K562 (cell line): Measurements from ENCODE around the gene EIPR1. TPM values are rescaled to one million over a fixed set of nuclear protein-coding genes. Genes with fewer than 3 reads are reported as not detected.

Experiments
- ATAC-seq: fragments of 200-7000 bp; cut with Tn5 transposase; 3 replicates; pipeline ENCODE4 v1.9.1; 2020; ENCODE audit warnings: moderate library complexity
- BruUV-seq: library from RNA; stranded (reverse); fragments of 400-500 nt; replicated peaks from 2 replicates; lab custom pipeline; 2021; lab: Mats Ljungman, UMichigan
- CTCF ChIA-PET: fragments of 300-600 bp; formaldehyde crosslinking; extraction: SDS; loops from one replicate; lab custom pipeline; 2021; ENCODE audit warnings: low intra/inter-chr PET ratio; lab: Yijun Ruan, JAX
- POLR2A ChIA-PET: fragments of 300-600, 350-650 bp; sonication (Branson Sonifier 250); formaldehyde crosslinking; extraction: SDS; loops from one replicate; lab custom pipeline; 2021; ENCODE audit warnings: antibody characterized with exemption, inconsistent platforms; lab: Yijun Ruan, JAX
- DNase-seq, 4 experiments: peaks; one replicate each; pipeline versions ENCODE4 v3.0.0 to v3.0.0-alpha.2; 2011 to 2018; ENCODE audit warnings: low spot score in 3 of 4, mixed read lengths in 3 of 4; ENCODE audit errors: extremely low read depth in 1 of 4
- FAIRE-seq: peaks from 2 replicates; lab custom pipeline; 2011; peaks lifted over from hg19 to GRCh38; lab: Jason Lieb, UNC
- H2AFZ ChIP-seq: 2 replicates; pipeline ENCODE4 v1.6.0; 2011; ENCODE audit warnings: low read depth, low read length, control low read depth, inconsistent platforms
- H3K27ac ChIP-seq: fragments of 200-600 bp; 3 replicates; pipeline ENCODE4 v1.8.0; 2011; ENCODE audit warnings: low read depth, mild to moderate bottlenecking, control low read depth, inconsistent platforms, low read length, moderate library complexity, mixed read lengths; ENCODE audit errors: extremely low read depth
- H3K27me3 ChIP-seq, 2 experiments: fragments of 300-600 bp in 1 of 2; 2 replicates in 1 of 2; 3 replicates in 1 of 2; pipeline versions ENCODE4 v1.6.0 to v1.8.0; 2011; ENCODE audit warnings: inconsistent platforms in 2 of 2, low read length in 2 of 2, mild to moderate bottlenecking in 1 of 2, mixed read lengths in 1 of 2, moderate library complexity in 1 of 2; ENCODE audit not compliant: control insufficient read depth in 2 of 2, insufficient read depth in 2 of 2
- H3K36me3 ChIP-seq: fragments of 300-600 bp; 3 replicates; pipeline ENCODE4 v1.8.0; 2011; ENCODE audit warnings: mild to moderate bottlenecking, low read length, inconsistent platforms; ENCODE audit not compliant: control insufficient read depth, insufficient read depth
- H3K4me1 ChIP-seq, 2 experiments: fragments of 200-600 bp in 1 of 2; replicated peaks in 1 of 2; 2 replicates in 1 of 2; 3 replicates in 1 of 2; pipeline versions ENCODE4 v1.5.1 to v1.8.0; 2011; ENCODE audit warnings: inconsistent platforms in 2 of 2, low read length in 2 of 2, mild to moderate bottlenecking in 1 of 2, mixed read lengths in 1 of 2, moderate library complexity in 1 of 2; ENCODE audit not compliant: control insufficient read depth in 2 of 2, insufficient read depth in 2 of 2
- H3K4me2 ChIP-seq: 2 replicates; pipeline ENCODE4 v1.6.1; 2011; ENCODE audit warnings: low read length, control low read depth, inconsistent platforms, mixed read lengths; ENCODE audit not compliant: insufficient read depth
- H3K4me3 ChIP-seq: fragments of 200-600 bp; sonication (generic), shearing (Covaris generic); 2 replicates; pipeline ENCODE4 v1.5.1; 2016; ENCODE audit warnings: control low read depth, inconsistent platforms
- H3K79me2 ChIP-seq: fragments of 200-600 bp; 3 replicates; pipeline ENCODE4 v1.8.0; 2011; ENCODE audit warnings: low read length, inconsistent platforms; ENCODE audit not compliant: control insufficient read depth, insufficient read depth
- H3K9ac ChIP-seq, 2 experiments: 2 replicates each; pipeline versions ENCODE4 v1.6.0 to v1.6.1; 2011; ENCODE audit warnings: low read depth in 2 of 2, low read length in 2 of 2, control low read depth in 1 of 2, inconsistent platforms in 1 of 2, mild to moderate bottlenecking in 1 of 2, mixed read lengths in 1 of 2; ENCODE audit not compliant: insufficient read depth in 1 of 2
- H3K9me1 ChIP-seq: one replicate; pipeline ENCODE4 v1.6.0; 2011; ENCODE audit warnings: inconsistent platforms, mild to moderate bottlenecking, low read length, moderate library complexity; ENCODE audit not compliant: control insufficient read depth, insufficient read depth
- H3K9me3 ChIP-seq: replicated peaks from 2 replicates; pipeline ENCODE4 v1.5.1; 2011; ENCODE audit warnings: low read depth, low read length, inconsistent platforms; ENCODE audit not compliant: control insufficient read depth, insufficient read depth
- H4K20me1 ChIP-seq: replicated peaks from 2 replicates; pipeline ENCODE4 v1.6.1; 2011; ENCODE audit warnings: low read length, inconsistent platforms, mixed read lengths; ENCODE audit not compliant: control insufficient read depth, insufficient read depth
- CBFA2T3 ChIP-seq: fragments of 450-650 bp; IDR thresholded peaks from 2 replicates; pipeline ENCODE4 v1.6.1; 2017
- COPS2 ChIP-seq: fragments of 450-650 bp; conservative IDR thresholded peaks from 2 replicates; pipeline ENCODE4 v1.6.1; 2016; ENCODE audit warnings: mild to moderate bottlenecking, moderate library complexity
- HSF4 ChIP-seq: fragments of 250-450 bp; sonication (Bioruptor Pico); IDR thresholded peaks from 2 replicates; pipeline ENCODE4 v2.1.2; 2022; ENCODE audit warnings: mild to moderate bottlenecking, moderate library complexity, borderline replicate concordance
- MEF2D ChIP-seq: conservative IDR thresholded peaks from 2 replicates; pipeline ENCODE4 v1.6.1; 2016; ENCODE audit warnings: low read depth, missing genetic modification characterization, missing compliant biosample characterization
- NR4A1 ChIP-seq, 2 experiments: fragments of 250-450 bp in 1 of 2; fragments of 450-650 bp in 1 of 2; sonication (Bioruptor Pico) in 1 of 2; IDR thresholded peaks; 2 replicates each; pipeline versions ENCODE4 v1.4.0 to v1.6.1; 2016 to 2020; ENCODE audit warnings: mild to moderate bottlenecking in 2 of 2, missing compliant biosample characterization in 1 of 2, missing genetic modification characterization in 1 of 2, moderate library complexity in 1 of 2
- TAL1 ChIP-seq: fragments of 450-650 bp; IDR thresholded peaks from 2 replicates; pipeline ENCODE4 v1.6.1; 2016; ENCODE audit warnings: mild to moderate bottlenecking
- TBL1XR1 ChIP-seq, 2 experiments: IDR thresholded peaks; 2 replicates each; pipeline ENCODE4 v1.6.1; 2012; ENCODE audit warnings: improper control_type of control experiment in 2 of 2, low read length in 2 of 2, mild to moderate bottlenecking in 1 of 2
- ZKSCAN3 ChIP-seq: fragments of 250-450 bp; sonication (Bioruptor Pico); IDR thresholded peaks from 2 replicates; pipeline ENCODE4 v1.4.0; 2020
- ZNF124 ChIP-seq: sonication (generic); formaldehyde crosslinking; IDR thresholded peaks from 2 replicates; pipeline ENCODE4 v1.8.1; 2022; ENCODE audit warnings: missing genetic modification reagents
- ZNF146 ChIP-seq: IDR thresholded peaks from one replicate; pipeline ENCODE4 v1.6.1; 2018; ENCODE audit warnings: missing compliant biosample characterization; ENCODE audit not compliant: unreplicated experiment
- ZNF398 ChIP-seq: fragments of 250-450 bp; sonication (Bioruptor Pico); IDR thresholded peaks from 2 replicates; pipeline ENCODE4 v1.8.0; 2021; ENCODE audit warnings: moderate library complexity, mild to moderate bottlenecking, inconsistent platforms
- ZNF830 ChIP-seq: fragments of 250-450 bp; sonication (Bioruptor Pico); IDR thresholded peaks from 2 replicates; pipeline ENCODE4 v1.5.0; 2021; ENCODE audit warnings: mild to moderate bottlenecking
- WGBS: fragments of 100-300 bp; shearing (Covaris generic); methylation state at CpG from one replicate; pipeline ENCODE4 v1.1.6; 2016; ENCODE audit warnings: low coverage, mixed read lengths; ENCODE audit not compliant: insufficient coverage; ENCODE audit errors: missing lambda C conversion rate; 5-methylcytosine and 5-hydroxymethylcytosine counted together
- in situ Hi-C: fragments of 300-500 bp; cut with MboI; formaldehyde crosslinking; loops from 4 replicates; pipeline ENCODE4 v1.15.0; 2018; ENCODE audit warnings: inconsistent platforms, mixed read lengths
- intact Hi-C: fragments of 100-400 bp; cut with micrococcal nuclease; formaldehyde crosslinking; loops from 2 replicates; pipeline ENCODE4 v1.14.2; 2022
- polyA plus RNA-seq, 8 experiments: library from polyadenylated mRNA; depleted of rRNA in 4 of 8; stranded (reverse) in 5 of 8; unstranded in 3 of 8; fragments of >200 nt; fragmentation: Nextera tagmentation in 2 of 8; fragmentation: Illumina TruSeq in 1 of 8; extraction: Ambion mirVana in 2 of 8; extraction: Trizol in 1 of 8; gene quantifications; 2 replicates each; pipeline versions ENCODE4 v1.2.1 to v1.2.3, GENCODE V29; 2011 to 2014; ENCODE audit warnings: inconsistent platforms in 1 of 8, missing spikeins in 1 of 8
- total RNA-seq, 7 experiments: library from RNA; depleted of rRNA in 6 of 7; stranded (reverse); fragments of >200 nt in 6 of 7; fragmentation: Illumina TruSeq in 2 of 7; extraction: Trizol in 2 of 7; gene quantifications; 2 replicates each; pipeline versions ENCODE4 v1.2.1 to v1.2.3, GENCODE V29; 2011 to 2021; ENCODE audit warnings: low replicate concordance in 1 of 7

EIPR1 gene
- total and polyA plus RNA-seq, 9 of the 15 experiments (the other 6 are each of a cell fraction or from before 2014, with no cell fraction given): 19.9 to 54.4 (median 35.9) TPM

GRCh38 chr2:3292416-3292815, 85.2 kb downstream of the EIPR1 start:
- intact Hi-C loops (no loop called here), in situ Hi-C loops (no loop called here)
- POLR2A ChIA-PET: no interaction called here
- H3K27ac ChIP-seq: no peak overlapping the region
- TF ChIP-seq ZNF398 (CRISPR knock-in tag): no peak
- TF ChIP-seq TAL1: no peak
- TF ChIP-seq HSF4 (CRISPR knock-in tag): no peak
- TF ChIP-seq ZNF830: no peak
- TF ChIP-seq NR4A1 (CRISPR knock-in tag; IDR thresholded peaks at IDR 0.05): no peak
- TF ChIP-seq NR4A1 (tag; IDR thresholded peaks at IDR 0.05): no peak
- TF ChIP-seq CBFA2T3: no peak
- no peak for TF ChIP-seq ZNF124 (CRISPR knock-in tag)
- no peak for TF ChIP-seq ZKSCAN3 (CRISPR knock-in tag)
- TF ChIP-seq ZNF146: no peak
- no peak for TF ChIP-seq TBL1XR1 (IDR thresholded peaks at IDR 0.05; ENCODE audit: low read length in 2 of 2)
- no peak for TF ChIP-seq COPS2
- no peak for TF ChIP-seq MEF2D (tag)
- H3K9me3 ChIP-seq: peaks cover 1% of the 10 kb centered on the region
- no peak for FAIRE-seq
- no peak for DNase-seq
- no peak overlapping the region for H3K4me3 ChIP-seq
- 94% methylated on average over 10 of the region's 10 CpGs for WGBS
- H3K27me3 ChIP-seq: no peaks in the 10 kb centered on the region
- no peak for ATAC-seq
- no peaks in the 10 kb centered on the region; the same call in 1 of the 2 replicates for H4K20me1 ChIP-seq
- no peaks in the 10 kb centered on the region; a peak in 1 of 5 replicates for H3K4me1 ChIP-seq
- CTCF ChIA-PET: no interaction called here
- H2AFZ ChIP-seq: no peak overlapping the region
- H3K79me2 ChIP-seq: 0 out of 3 replicates have a peak, but pooled peaks cover 2% of the 10 kb centered on the region
- no peaks in the 10 kb centered on the region for H3K36me3 ChIP-seq
- no peaks in the 10 kb centered on the region for H3K9me1 ChIP-seq
- no TSS peak for BruUV-seq
- H3K4me2 ChIP-seq: no peak overlapping the region
- no peak overlapping the region for H3K9ac ChIP-seq
